ENCODE results near the gene GIPR.

DNA sequence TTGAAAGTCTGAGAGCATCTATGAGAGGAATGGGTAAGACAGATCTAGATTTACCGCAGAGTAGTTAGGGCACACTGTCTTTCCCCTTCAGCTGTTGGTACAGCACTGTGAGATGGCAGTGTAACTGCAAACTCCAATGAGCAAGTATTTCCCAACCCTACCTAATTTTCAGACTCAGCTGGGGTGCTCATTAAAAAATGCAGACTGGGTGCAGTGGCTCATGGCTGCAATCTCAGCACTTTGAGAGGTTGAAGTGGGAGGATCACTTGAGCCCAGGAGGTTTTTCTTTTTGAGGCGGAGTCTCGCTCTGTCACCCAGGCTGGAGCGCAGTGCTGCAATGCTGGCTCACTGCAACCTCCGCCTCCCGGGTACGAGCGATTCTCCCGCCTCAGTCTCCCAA lies 37.1 kb downstream of the GIPR start:
- TF ChIP-seq CTCF (IDR thresholded peaks at IDR 0.05) = no peak
- TF ChIP-seq POLR2A (IDR thresholded peaks at IDR 0.05) = no peak
- TF ChIP-seq EP300 (IDR thresholded peaks at IDR 0.05) = no peak
- TF ChIP-seq POLR2AphosphoS5 (IDR thresholded peaks at IDR 0.05) = no peak

Data from upper lobe of left lung (tissue), 4 donors.